Measurements from ENCODE around the gene PSMD13.

The PSMD13 gene

GRCh38 chr11:208917-209260 is 27.9 kb upstream of the PSMD13 start:
- no peak for TF ChIP-seq CTCF (IDR thresholded peaks at IDR 0.05)

DNA sequence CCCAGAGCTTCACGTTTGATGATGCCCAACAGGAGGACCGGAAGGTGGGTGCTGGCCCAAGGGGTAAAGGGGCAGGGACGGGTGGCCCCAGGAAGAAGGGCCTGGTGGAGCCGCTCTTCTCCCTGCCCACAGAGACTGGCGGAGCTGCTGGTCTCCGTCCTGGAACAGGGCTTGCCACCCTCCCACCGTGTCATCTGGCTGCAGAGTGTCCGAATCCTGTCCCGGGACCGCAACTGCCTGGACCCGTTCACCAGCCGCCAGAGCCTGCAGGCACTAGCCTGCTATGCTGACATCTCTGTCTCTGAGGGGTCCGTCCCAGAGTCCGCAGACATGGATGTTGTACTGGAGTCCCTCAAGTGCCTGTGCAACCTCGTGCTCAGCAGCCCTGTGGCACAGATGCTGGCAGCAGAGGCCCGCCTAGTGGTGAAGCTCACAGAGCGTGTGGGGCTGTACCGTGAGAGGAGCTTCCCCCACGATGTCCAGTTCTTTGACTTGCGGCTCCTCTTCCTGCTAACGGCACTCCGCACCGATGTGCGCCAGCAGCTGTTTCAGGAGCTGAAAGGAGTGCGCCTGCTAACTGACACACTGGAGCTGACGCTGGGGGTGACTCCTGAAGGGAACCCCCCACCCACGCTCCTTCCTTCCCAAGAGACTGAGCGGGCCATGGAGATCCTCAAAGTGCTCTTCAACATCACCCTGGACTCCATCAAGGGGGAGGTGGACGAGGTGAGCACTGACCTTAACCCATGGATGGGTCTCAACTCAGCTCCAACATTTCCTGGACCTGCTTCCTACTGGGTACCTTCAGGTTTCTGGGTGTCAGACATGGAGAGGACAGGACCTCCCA is 27.3 kb upstream of the PSMD13 start:
- TF ChIP-seq CTCF (IDR thresholded peaks at IDR 0.05), result no peak

DNA sequence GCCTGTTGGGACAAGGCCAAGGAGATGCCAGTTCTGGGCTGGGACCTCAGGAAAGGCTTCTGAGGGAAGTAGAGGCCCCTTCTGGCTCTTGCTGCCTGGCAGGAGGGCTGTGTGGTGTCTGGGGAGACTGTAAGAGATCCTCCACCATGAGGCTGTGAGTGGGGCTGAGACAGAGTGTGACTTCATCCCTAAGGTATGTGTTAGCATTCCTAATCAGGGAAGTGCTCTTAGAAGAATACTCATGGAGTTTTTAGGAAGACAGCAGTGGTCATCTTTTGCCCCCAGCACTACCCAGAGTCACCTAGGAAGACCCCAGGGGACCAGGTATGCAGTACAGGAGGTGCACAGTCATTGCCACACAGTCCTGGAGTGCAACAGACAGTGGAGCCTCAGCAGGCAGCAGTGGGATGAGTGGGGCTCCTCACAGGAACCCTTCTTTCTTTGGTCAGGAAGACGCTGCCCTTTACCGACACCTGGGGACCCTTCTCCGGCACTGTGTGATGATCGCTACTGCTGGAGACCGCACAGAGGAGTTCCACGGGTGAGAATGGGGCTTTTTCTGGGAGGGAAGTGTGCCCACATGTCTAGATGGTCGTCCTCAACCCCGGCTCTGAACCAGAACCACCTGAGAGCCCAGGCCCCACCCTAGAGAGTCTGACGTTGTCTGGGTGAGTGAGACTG is 26.5 kb upstream of the PSMD13 start:
- TF ChIP-seq CTCF (IDR thresholded peaks at IDR 0.05), result no peak

DNA sequence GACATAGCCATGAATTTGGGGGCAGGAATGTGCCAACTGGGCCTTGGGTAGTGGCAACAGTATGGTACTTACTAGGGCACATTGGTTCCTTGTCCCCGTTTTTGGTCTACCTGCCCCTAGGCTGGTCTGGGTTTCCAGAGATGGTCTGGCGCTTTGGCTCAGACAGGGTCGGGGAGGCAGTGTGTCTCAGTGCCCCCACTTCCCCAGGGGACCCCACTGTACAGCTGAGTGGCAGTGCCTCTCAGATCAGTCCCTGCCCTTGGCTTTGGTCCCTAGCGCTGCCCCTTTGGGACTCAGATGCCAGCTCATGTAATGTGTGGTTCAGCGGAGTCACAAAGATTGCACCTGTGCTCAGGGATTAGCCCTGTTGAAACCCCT is 26.0 kb upstream of the PSMD13 start:
- no peak for TF ChIP-seq CTCF (IDR thresholded peaks at IDR 0.05)

DNA sequence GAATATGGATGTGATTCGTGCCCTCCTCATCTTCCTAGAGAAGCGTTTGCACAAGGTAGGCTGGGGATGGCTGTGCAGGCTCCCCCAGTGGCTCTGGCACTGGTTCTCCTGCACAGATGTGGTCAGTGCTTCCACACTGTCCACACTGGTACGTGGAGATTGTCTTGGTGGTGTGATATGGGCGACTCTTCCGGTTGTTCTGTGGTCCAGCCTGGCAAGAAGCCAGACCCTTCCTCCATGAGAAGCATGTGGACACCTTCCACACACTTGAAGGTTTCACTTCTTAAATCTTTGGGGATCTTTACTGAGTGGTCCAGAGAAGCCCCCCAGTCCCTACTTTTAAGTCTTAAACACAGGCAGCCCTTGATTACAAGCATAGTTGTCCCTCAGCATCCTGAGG is 25.5 kb upstream of the PSMD13 start:
- TF ChIP-seq CTCF (IDR thresholded peaks at IDR 0.05), result no peak

- TF ChIP-seq CTCF (IDR thresholded peaks at IDR 0.05), result no peak
These were observed 25.0 kb upstream of the PSMD13 start for GRCh38 chr11:211741-212140.

- TF ChIP-seq CTCF (IDR thresholded peaks at IDR 0.05), result no peak
These were observed 24.4 kb upstream of the PSMD13 start for GRCh38 chr11:212150-213100.
